Activated B cell treated with CpG ODN at 0.5 μM for 24 hours (primary cell): ENCODE measurements around the gene OGG1. TPM values are rescaled to one million over a fixed set of nuclear protein-coding genes. Genes with fewer than 3 reads are reported as not detected.

Experiments
- ATAC-seq: fragments of 200-7000 bp; cut with Tn5 transposase; one replicate; pipeline ENCODE4 v1.10.0; 2021; ENCODE audit warnings: low read depth, mild to moderate bottlenecking, moderate library complexity
- CTCF ChIA-PET: fragments of 350-600 bp; sonication (Branson Sonifier 250); formaldehyde crosslinking; loops from one replicate; lab custom pipeline; 2021; ENCODE audit warnings: antibody characterized with exemption; lab: Charles Lee
- POLR2A ChIA-PET: fragments of 350-600 bp; sonication (Branson Sonifier 250); formaldehyde crosslinking; loops from one replicate; lab custom pipeline; 2021; ENCODE audit warnings: antibody characterized with exemption; lab: Charles Lee
- DNase-seq: peaks from one replicate; pipeline ENCODE4 v3.0.0; 2022
- H3K27ac Mint-ChIP-seq: one replicate; pipeline ENCODE4 v1.8.0; 2020; ENCODE audit warnings: mixed read lengths
- H3K27me3 Mint-ChIP-seq: one replicate; pipeline ENCODE4 v1.8.0; 2021; ENCODE audit warnings: mixed read lengths
- H3K36me3 Mint-ChIP-seq: one replicate; pipeline ENCODE4 v1.8.0; 2021; ENCODE audit warnings: low read depth, mixed read lengths
- H3K4me1 Mint-ChIP-seq: one replicate; pipeline ENCODE4 v1.8.0; 2021; ENCODE audit warnings: mixed read lengths
- H3K4me3 Mint-ChIP-seq: one replicate; pipeline ENCODE4 v1.8.0; 2020; ENCODE audit warnings: mild to moderate bottlenecking, mixed read lengths
- H3K9me3 Mint-ChIP-seq: one replicate; pipeline ENCODE4 v1.8.0; 2020; ENCODE audit warnings: mixed read lengths
- CTCF ChIP-seq: fragments of 200-600 bp; IDR thresholded peaks from one replicate; pipeline ENCODE4 v1.8.0; 2022; ENCODE audit warnings: antibody characterized with exemption, mild to moderate bottlenecking
- intact Hi-C: fragments of 100-400 bp; cut with micrococcal nuclease; formaldehyde crosslinking; loops from one replicate; pipeline ENCODE4 v1.15.1; 2024
- total RNA-seq: library from RNA; stranded (reverse); gene quantifications from 2 replicates; pipeline ENCODE4 v1.2.3, GENCODE V29; 2022

The OGG1 gene
- total RNA-seq: 43.5 and 60.7 TPM in 2 replicates

- Mint-ChIP-seq H3K27me3 (no peaks in the 10 kb centered on the region), H3K4me1 (peaks cover 48% of the 10 kb centered on the region), H3K9me3 (no peaks in the 10 kb centered on the region), H3K27ac (peak within 1 kb of the TSS; percentile 95), H3K4me3 (peak within 1 kb of the TSS; percentile 94), H3K36me3 (peaks cover 66% of the 10 kb centered on the region)
- ATAC-seq (peak; percentile 90), DNase-seq (peak; percentile 89)
- no peak for TF ChIP-seq CTCF
- intact Hi-C loops: loop anchor here (1.0 to 2.0 kb wide), 7 partner anchors 19 to 353 kb away; partner anchors contain the start of genes BRPF1, CAMK1, FANCD2 and MTMR14
- POLR2A ChIA-PET: interaction anchor here (0.6 to 6.3 kb wide), 19 partner anchors 14 to 571 kb away, joined by 3 to 106 read pairs (median 4); partner anchors contain the start of genes ARPC4, BRPF1, JAGN1 and MTMR14
- CTCF ChIA-PET: interaction anchor here (0.6 to 1.6 kb wide), 5 partner anchors 17 to 246 kb away, joined by 3 to 5 read pairs (median 4); partner anchors contain the start of genes ARPC4 and TADA3
These were observed at the start of gene OGG1 for GRCh38 chr3:9749645-9750555. Gene OGG1 (plus strand): TSS chr3:9749952. CDS start chr3:9750287, 335 bp downstream.

GRCh38 chr3:9700536-9700935, 49.2 kb upstream of the OGG1 start:
- intact Hi-C loops: no loop called here
- no peak overlapping the region for H3K4me3 Mint-ChIP-seq
- CTCF ChIA-PET: no interaction called here
- H3K9me3 Mint-ChIP-seq: no peaks in the 10 kb centered on the region
- H3K27me3 Mint-ChIP-seq: peaks cover 8% of the 10 kb centered on the region
- POLR2A ChIA-PET: interaction anchor here (1.7 kb wide), 1 partner anchor 10 kb away, joined by 7 read pairs; no protein-coding TSS in a partner anchor
- H3K36me3 Mint-ChIP-seq: peaks cover 72% of the 10 kb centered on the region
- no peak overlapping the region for H3K27ac Mint-ChIP-seq
- peaks cover 17% of the 10 kb centered on the region for H3K4me1 Mint-ChIP-seq
- no peak for TF ChIP-seq CTCF
- DNase-seq (no peak), ATAC-seq (no peak)

- intact Hi-C loops: no loop called here
- Mint-ChIP-seq H3K4me3 (no peak overlapping the region), H3K27ac (no peak overlapping the region), H3K36me3 (peaks cover 68% of the 10 kb centered on the region), H3K27me3 (peaks cover 9% of the 10 kb centered on the region), H3K9me3 (no peaks in the 10 kb centered on the region), H3K4me1 (peaks cover 17% of the 10 kb centered on the region)
- POLR2A ChIA-PET: interaction anchor here (1.7 kb wide), 1 partner anchor 10 kb away, joined by 7 read pairs; no protein-coding TSS in a partner anchor
- ATAC-seq: no peak
- DNase-seq: no peak
- CTCF ChIA-PET: no interaction called here
- TF ChIP-seq CTCF: no peak
These were observed 48.7 kb upstream of the OGG1 start for GRCh38 chr3:9701006-9701405.

GRCh38 chr3:9701711-9702110, 48.0 kb upstream of the OGG1 start:
- TF ChIP-seq CTCF: no peak
- Mint-ChIP-seq H3K36me3 (peaks cover 61% of the 10 kb centered on the region), H3K4me1 (peaks cover 19% of the 10 kb centered on the region), H3K9me3 (no peaks in the 10 kb centered on the region), H3K27me3 (peaks cover 15% of the 10 kb centered on the region), H3K27ac (no peak overlapping the region), H3K4me3 (no peak overlapping the region)
- ChIA-PET CTCF (no interaction called here), POLR2A (interaction anchor here (1.7 kb wide), 1 partner anchor 11 kb away, joined by 7 read pairs; no protein-coding TSS in a partner anchor)
- DNase-seq (no peak), ATAC-seq (no peak)
- intact Hi-C loops: no loop called here

GRCh38 chr3:9703240-9703639, 46.5 kb upstream of the OGG1 start:
- H3K36me3 Mint-ChIP-seq: peaks cover 45% of the 10 kb centered on the region
- H3K4me3 Mint-ChIP-seq: no peak overlapping the region
- TF ChIP-seq CTCF: no peak
- intact Hi-C loops: no loop called here
- DNase-seq (no peak), ATAC-seq (no peak)
- CTCF ChIA-PET: no interaction called here
- H3K4me1 Mint-ChIP-seq: peaks cover 19% of the 10 kb centered on the region
- peaks cover 15% of the 10 kb centered on the region for H3K27me3 Mint-ChIP-seq
- POLR2A ChIA-PET: interaction anchor here (0.6 kb wide), 1 partner anchor 199 kb away, joined by 8 read pairs; no protein-coding TSS in a partner anchor
- H3K9me3 Mint-ChIP-seq: no peaks in the 10 kb centered on the region
- H3K27ac Mint-ChIP-seq: no peak overlapping the region
